Heart left ventricle (tissue), 16 donors: ENCODE results near the gene SPATA3. TPM values are rescaled to one million over a fixed set of nuclear protein-coding genes. Genes with fewer than 3 reads are reported as not detected.
"Not testable (repeated sequence)": the region's sequence is repeated elsewhere in the genome, so short reads cannot be mapped to it uniquely, and the experiment has no call there.

Source experiments
- ATAC-seq, 4 donors: fragments of 200-7000 bp; cut with Tn5 transposase; one replicate each; pipeline ENCODE4 v1.9.1; 2020 to 2022; ENCODE audit warnings: moderate library complexity in 4 of 4, mild to moderate bottlenecking in 3 of 4, moderate number of reproducible peaks in 1 of 4
- DNase-seq, 5 donors: peaks; one replicate each; pipeline ENCODE4 v3.0.0-alpha.2; 2020
- H3K27ac ChIP-seq, 12 donors: fragments of 200-600 bp; sonication (generic) in 4 of 12; one replicate each; pipeline versions ENCODE4 v1.5.0 to v1.8.0; 2016 to 2022; ENCODE audit warnings: mild to moderate bottlenecking in 2 of 12
- H3K27me3 ChIP-seq, 9 donors: fragments of 200-600 bp; sonication (generic) in 2 of 9; one replicate each; pipeline versions ENCODE4 v1.5.1 to v1.8.0; 2016 to 2022; ENCODE audit warnings: mild to moderate bottlenecking in 3 of 9
- H3K36me3 ChIP-seq, 9 donors: fragments of 200-600 bp; sonication (generic) in 2 of 9; one replicate each; pipeline versions ENCODE4 v1.5.0 to v1.8.0; 2018 to 2022; ENCODE audit warnings: mild to moderate bottlenecking in 2 of 9
- H3K4me1 ChIP-seq, 12 donors: fragments of 200-600 bp; sonication (generic) in 4 of 12; one replicate each; pipeline versions ENCODE4 v1.5.0 to v1.8.0; 2016 to 2022; ENCODE audit warnings: mild to moderate bottlenecking in 3 of 12
- H3K4me3 ChIP-seq, 12 donors: fragments of 200-600 bp; sonication (generic) in 4 of 12; one replicate each; pipeline versions ENCODE4 v1.5.0 to v1.8.0; 2017 to 2022; ENCODE audit warnings: mild to moderate bottlenecking in 9 of 12, moderate library complexity in 4 of 12
- H3K9me3 ChIP-seq, 12 donors: fragments of 200-600 bp; sonication (generic) in 4 of 12; one replicate each; pipeline versions ENCODE4 v1.5.0 to v1.8.0; 2016 to 2022; ENCODE audit warnings: mild to moderate bottlenecking in 1 of 12
- CTCF ChIP-seq, 12 donors: fragments of 200-600 bp; sonication (generic) in 4 of 12; IDR thresholded peaks; one replicate each; pipeline versions ENCODE4 v1.5.0 to v1.8.0; 2018 to 2022; ENCODE audit warnings: antibody characterized with exemption in 12 of 12, mild to moderate bottlenecking in 5 of 12
- POLR2A ChIP-seq, 2 donors: fragments of 450-650 bp; IDR thresholded peaks; one replicate each; pipeline ENCODE4 v1.6.1; 2017; ENCODE audit warnings: antibody characterized with exemption in 2 of 2, mild to moderate bottlenecking in 2 of 2, moderate library complexity in 2 of 2
- WGBS, 4 donors: extraction: QIAGEN DNeasy Blood & Tissue Kit in 2 of 4; methylation state at CpG; one replicate each; pipeline versions ENCODE4 v1.1.5 to v1.1.7; 2013 to 2018; 5-methylcytosine and 5-hydroxymethylcytosine counted together
- intact Hi-C, 10 donors: fragments of 100-400 bp; cut with DNase I; formaldehyde crosslinking; loops; one replicate each; pipeline versions ENCODE4 v1.11.1 to v1.14.2; 2022
- polyA plus RNA-seq, 2 donors: library from polyadenylated mRNA; stranded (reverse); fragments of 200-250 nt; gene quantifications; one replicate each; pipeline ENCODE4 v1.2.3, GENCODE V29; 2013
- total RNA-seq, 9 donors: library from RNA; depleted of rRNA in 2 of 9; stranded (reverse); fragments of >200 nt in 2 of 9; fragmentation: NEBNext Ultra II Directional in 3 of 9; extraction: Animal tissue kit (Norgen Biotek cat#: 25700) in 3 of 9; gene quantifications; one replicate each; pipeline versions ENCODE4 v1.1.0 to v1.2.4, GENCODE V29; 2016 to 2023
- donor health status: ischemic (EF 13 %, LVEDD 7.1; RV severe dilation, severe dysfunction).
- donor health status: healthy with polysubstance abuse.
- donor health status: DM: no; HTN: yes; CAD: no.
- donor health status: DM: no; HTN: no; CAD: no.
- donor health status: ischemic (EF 25% LVEDD 6.9; RV normal size, moderate dysfunction).
- donor health status: ischemic (EF 25% LVEDD 5.7; RV mildly dilated, moderate dysfunction).
- donor health status: healthy.
- donor health status: DM: yes; HTN: yes; CAD: no.
- donor health status: ischemic (EF 35%, LVEDD 5.7; RV mildly dilated, moderate dysfunction).
- donor health status: nonischemic (EF 11% LVEDD 7.7; RV severe dilation, severe dysfunction).
- donor health status: DM: yes; HTN: yes; CAD: no.
- donor health status: PGD.
- donor health status: ischemic (EF 29% LVEDD 5.4; RV normal size, mild dysfunction).
- donor health status: nonischemic (EF 23%, LVEDD 6.1; RV moderate dilation, normal function).

The SPATA3 gene
- total and polyA plus RNA-seq, 11 donors = not detected

DNA sequence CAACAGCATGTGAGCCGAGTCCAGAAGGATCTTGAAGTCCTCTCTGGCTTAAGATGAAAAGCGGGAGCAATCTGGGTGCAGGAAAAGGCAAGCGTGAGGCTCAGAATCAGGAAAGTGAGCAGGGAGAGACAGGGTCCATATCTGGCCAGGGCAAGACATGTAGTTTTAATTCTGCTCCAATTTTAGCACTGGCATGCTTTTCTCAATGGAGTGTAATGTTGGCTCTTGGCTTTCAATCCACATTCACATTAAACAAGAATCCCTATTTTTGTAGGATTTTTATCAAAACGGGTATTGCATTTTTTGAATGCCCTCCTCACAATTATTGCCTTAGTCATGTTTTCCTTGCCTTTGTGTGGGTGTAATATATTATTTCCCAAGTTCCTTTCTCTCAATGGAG lies 6.0 kb downstream of the SPATA3 start:
- ATAC-seq (no peak), DNase-seq (no peak)
- H3K27me3 ChIP-seq = peaks cover 2 to 35% (median 13%) of the 10 kb centered on the region in 9 donors
- intact Hi-C loops = no loop called here
- no peaks in the 10 kb centered on the region for H3K4me1 ChIP-seq
- 39 to 67% (median 51%) methylated on average over 4 of the region's 4 CpGs for WGBS, 4 donors
- no peak for TF ChIP-seq CTCF (IDR thresholded peaks at IDR 0.05)
- no peak for TF ChIP-seq POLR2A (IDR thresholded peaks at IDR 0.05)
- no peak overlapping the region for H3K4me3 ChIP-seq
- no peaks in the 10 kb centered on the region for H3K9me3 ChIP-seq
- H3K36me3 ChIP-seq = no peaks in the 10 kb centered on the region
- no peak overlapping the region for H3K27ac ChIP-seq

GRCh38 chr2:231002641-231003040 lies 6.7 kb downstream of the SPATA3 start:
- intact Hi-C loops = no loop called here
- Histone ChIP-seq H3K36me3 (no peaks in the 10 kb centered on the region), H3K4me1 (no peaks in the 10 kb centered on the region), H3K4me3 (no peak overlapping the region), H3K27ac (no peak overlapping the region), H3K9me3 (no peaks in the 10 kb centered on the region), H3K27me3 (peaks cover 2 to 34% (median 13%) of the 10 kb centered on the region in 9 donors)
- WGBS, 4 donors = 87 to 93% (median 92%) methylated on average over 8 to 10 of the region's 10 CpGs
- no peak for ATAC-seq
- no peak for TF ChIP-seq POLR2A (IDR thresholded peaks at IDR 0.05)
- no peak for TF ChIP-seq CTCF (IDR thresholded peaks at IDR 0.05)
- DNase-seq = no peak

DNA sequence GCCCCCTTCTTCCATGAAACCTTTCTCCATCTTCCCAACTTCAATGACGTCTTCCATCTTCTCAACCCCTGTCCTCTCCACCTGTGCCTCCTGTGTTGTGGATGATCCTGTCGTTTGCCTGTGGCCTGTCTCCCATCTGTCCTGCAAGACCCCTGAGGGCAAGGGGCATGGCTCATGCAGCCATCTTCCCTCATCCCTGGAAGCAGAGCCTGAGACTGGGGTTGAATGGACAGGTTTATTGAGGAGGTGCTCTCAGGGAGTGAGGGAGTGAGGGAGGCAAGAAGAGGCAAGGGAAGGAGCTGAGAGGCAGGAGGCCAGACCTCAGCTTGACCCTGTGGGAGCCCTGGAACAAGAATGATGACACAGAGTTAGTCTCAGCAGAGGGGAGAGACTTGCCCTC lies 7.3 kb downstream of the SPATA3 start:
- 77 to 85% (median 83%) methylated on average over 2 of the region's 2 CpGs for WGBS, 4 donors
- intact Hi-C loops = no loop called here
- Histone ChIP-seq H3K36me3 (no peaks in the 10 kb centered on the region), H3K4me3 (no peak overlapping the region), H3K4me1 (no peaks in the 10 kb centered on the region), H3K27me3 (peaks cover 2 to 34% (median 13%) of the 10 kb centered on the region in 9 donors), H3K9me3 (no peaks in the 10 kb centered on the region), H3K27ac (no peak overlapping the region)
- no peak for TF ChIP-seq POLR2A (IDR thresholded peaks at IDR 0.05)
- no peak for TF ChIP-seq CTCF (IDR thresholded peaks at IDR 0.05)
- ATAC-seq (no peak), DNase-seq (no peak)

DNA sequence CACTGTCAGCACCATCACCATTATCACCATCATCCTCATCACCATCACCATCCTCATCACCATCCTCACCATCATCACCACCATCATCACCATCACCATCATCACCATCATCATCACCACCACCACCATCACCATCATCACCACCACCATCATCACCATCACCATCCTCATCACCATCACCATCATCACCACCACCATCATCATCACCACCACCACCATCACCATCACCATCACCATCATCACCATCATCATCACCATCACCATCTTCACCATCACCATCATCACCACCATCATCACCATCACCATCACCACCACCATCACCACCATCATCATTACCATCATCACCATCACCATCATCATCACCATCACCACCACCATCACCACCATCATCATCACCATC lies 9.0 kb downstream of the SPATA3 start:
- H3K27me3 ChIP-seq = peaks cover 2 to 28% (median 11%) of the 10 kb centered on the region in 9 donors
- H3K4me3 ChIP-seq, intact Hi-C loops, DNase-seq, H3K4me1 ChIP-seq, H3K36me3 ChIP-seq, ATAC-seq, H3K9me3 ChIP-seq, H3K27ac ChIP-seq: not testable (repeated sequence)

DNA sequence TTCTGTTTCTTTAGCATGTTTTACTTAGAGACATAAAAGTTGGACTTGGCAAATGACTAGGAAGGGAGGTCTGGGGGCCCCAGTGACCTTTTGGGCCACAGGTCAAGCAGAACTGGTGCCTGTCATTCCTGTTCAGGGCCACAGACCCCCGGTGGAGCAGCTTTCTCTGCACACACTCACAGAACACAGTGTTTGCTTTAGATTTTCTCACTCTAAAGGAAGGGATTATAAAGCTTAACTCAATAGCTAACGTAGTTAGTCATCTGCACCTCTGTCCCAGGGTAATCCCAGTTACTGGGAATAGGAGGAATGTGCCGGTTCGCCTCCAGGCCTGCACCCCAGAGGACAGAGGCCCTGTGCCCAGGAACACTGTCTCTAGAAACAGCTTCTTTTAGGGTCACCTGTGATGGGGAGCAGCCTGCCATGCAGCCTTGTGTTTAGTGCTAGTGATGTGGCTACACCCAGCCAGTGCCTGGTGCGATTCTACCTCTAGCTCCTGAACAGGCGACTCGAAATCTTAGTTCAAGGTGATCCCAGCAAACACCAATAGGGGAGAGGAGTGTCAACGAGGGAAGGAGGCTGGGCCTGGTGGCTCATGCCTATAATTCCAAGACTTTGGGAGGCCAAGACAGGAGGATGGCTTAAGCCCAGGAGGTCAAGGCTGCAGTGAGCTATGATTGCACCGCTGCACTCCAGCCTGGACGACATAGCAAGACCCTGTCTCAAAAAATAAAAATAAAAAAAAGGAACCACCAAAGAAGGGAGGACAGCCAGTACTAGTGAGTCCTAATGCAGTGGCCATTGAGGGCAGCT lies 11.6 kb downstream of the SPATA3 start:
- TF ChIP-seq POLR2A (IDR thresholded peaks at IDR 0.05) (no peak), CTCF (IDR thresholded peaks at IDR 0.05) (no peak)
- peaks cover 0 to 13% (median 3%) of the 10 kb centered on the region in 9 donors for H3K27me3 ChIP-seq

More for the DNA sequence above, 11.6 kb downstream of the SPATA3 start:
- Histone ChIP-seq H3K27ac (no peak overlapping the region), H3K36me3 (no peaks in the 10 kb centered on the region), H3K9me3 (no peaks in the 10 kb centered on the region), H3K4me3 (no peak overlapping the region), H3K4me1 (no peaks in the 10 kb centered on the region)
- no peak for DNase-seq
- 68 to 77% (median 71%) methylated on average over 10 of the region's 10 CpGs for WGBS, 4 donors
- no peak for ATAC-seq
- intact Hi-C loops = no loop called here
